Spleen (tissue), 7 donors: Measurements from ENCODE around the gene ANKRD11.

Experiments used
- CTCF ChIP-seq, 11 experiments: fragments of 200-600 bp in 7 of 11; fragments of 450-650 bp in 4 of 11; sonication (generic) in 4 of 11; IDR thresholded peaks in 8 of 11; conservative IDR thresholded peaks in 3 of 11; 1 replicate in 7 of 11; 2 replicates in 4 of 11; pipeline versions ENCODE4 v1.4.0 to v1.8.0; 2016 to 2021; ENCODE audit warnings: antibody characterized with exemption in 11 of 11, inconsistent platforms in 4 of 11, mild to moderate bottlenecking in 1 of 11
- POLR2A ChIP-seq, 3 donors: fragments of 450-650 bp; IDR thresholded peaks; one replicate each; pipeline ENCODE4 v1.5.1; 2017; ENCODE audit warnings: antibody characterized with exemption in 3 of 3, mild to moderate bottlenecking in 1 of 3
- donor health status: DM: no; HTN: no; CAD: no; lungs with moderate emphysema.
- donor health status: DM: no; HTN: no; CAD: no.
- donor health status: DM: no; HTN: no; CAD: no.

GRCh38 chr16:89413811-89414585 is 76.4 kb downstream of the ANKRD11 start:
- no peak for TF ChIP-seq CTCF (IDR thresholded peaks at IDR 0.05 in 8 of 11, conservative IDR thresholded peaks at IDR 0.05 in 3 of 11)
- TF ChIP-seq POLR2A (IDR thresholded peaks at IDR 0.05) = no peak
